Measurements from ENCODE around the gene TAS2R60.
"Not testable (repeated sequence)": the region's sequence is repeated elsewhere in the genome, so short reads cannot be mapped to it uniquely, and the experiment has no call there.

The TAS2R60 gene

DNA sequence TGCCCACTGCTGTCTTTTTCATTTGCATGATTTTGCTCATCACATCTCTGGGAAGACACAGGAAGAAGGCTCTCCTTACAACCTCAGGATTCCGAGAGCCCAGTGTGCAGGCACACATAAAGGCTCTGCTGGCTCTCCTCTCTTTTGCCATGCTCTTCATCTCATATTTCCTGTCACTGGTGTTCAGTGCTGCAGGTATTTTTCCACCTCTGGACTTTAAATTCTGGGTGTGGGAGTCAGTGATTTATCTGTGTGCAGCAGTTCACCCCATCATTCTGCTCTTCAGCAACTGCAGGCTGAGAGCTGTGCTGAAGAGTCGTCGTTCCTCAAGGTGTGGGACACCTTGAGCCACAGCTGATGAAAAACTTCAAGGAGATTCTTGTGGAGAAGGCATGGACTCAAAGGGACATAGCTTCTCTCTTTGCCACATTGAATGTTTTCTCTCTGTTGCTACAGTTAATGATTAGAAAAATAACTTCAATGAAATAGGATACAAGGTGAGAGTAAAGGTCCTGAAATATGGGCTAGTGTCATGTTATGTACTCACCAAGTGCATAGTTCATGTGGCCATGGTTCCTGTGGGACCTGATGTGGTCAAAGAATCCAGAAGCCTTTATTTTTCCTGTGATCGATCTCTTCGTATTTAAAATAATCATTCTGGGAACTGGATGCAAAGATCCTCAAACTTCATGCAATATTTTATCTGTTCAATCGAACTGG lies 970 bp downstream of the TAS2R60 start:
- no peak for DNase-seq

DNA sequence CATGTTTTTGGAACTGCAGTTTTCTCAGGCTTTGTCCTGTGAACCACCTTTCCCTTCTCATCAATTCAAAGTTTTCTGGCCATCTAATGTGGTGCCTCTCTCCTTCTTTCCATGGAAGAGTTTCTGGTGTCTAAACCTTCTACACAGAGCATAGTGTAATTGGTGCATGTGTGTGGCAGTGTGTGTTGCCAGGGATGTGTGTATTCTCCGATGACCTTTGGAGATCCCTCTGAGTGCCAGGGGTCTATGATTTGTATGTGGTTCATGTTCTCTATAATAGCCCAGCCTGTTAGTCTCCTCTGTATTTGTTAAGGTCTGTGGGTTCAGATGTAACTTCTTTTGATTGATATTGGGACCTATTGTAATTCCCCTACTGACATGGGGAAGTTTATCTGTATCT lies 1.5 kb downstream of the TAS2R60 start:
- DNase-seq, result no peak

DNA sequence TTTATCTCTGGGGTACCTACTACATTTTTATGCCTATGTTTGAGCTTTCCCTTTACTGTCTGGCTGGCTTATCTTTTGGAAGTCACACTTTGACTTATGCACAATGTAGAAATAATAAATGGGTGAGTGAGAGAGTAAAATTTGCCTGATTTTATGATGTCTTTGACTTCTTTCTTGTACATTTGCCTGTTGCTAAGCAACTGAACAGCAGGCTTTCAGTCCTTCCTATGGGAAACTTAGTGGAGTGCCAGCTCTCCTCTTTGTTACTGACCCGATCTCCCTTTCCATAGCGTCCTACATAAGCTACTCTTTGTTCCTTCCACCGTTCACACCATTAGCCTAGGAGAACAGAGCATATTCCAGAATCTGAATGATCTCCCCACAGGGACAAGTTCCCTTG lies 4.2 kb downstream of the TAS2R60 start:
- no peak for DNase-seq

DNA sequence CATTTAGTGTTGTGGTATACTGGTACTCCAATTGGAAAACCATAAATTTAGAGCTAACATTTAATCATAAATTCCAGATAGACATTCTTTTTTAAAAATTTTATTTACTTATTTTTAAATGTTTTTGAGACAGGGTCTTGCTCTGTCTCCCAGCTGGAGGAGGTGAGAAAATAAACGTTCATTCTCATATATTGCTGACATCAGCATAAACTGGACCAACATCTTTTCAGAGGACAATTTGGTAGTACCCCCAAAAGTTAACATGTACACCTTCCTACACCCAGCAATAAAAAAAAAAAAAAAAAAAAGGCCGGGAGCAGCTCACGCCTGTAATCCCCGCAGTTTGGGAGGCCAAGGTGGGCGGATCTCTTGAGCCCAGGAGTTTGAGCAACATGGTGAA lies 5.2 kb downstream of the TAS2R60 start:
- no peak for DNase-seq

DNA sequence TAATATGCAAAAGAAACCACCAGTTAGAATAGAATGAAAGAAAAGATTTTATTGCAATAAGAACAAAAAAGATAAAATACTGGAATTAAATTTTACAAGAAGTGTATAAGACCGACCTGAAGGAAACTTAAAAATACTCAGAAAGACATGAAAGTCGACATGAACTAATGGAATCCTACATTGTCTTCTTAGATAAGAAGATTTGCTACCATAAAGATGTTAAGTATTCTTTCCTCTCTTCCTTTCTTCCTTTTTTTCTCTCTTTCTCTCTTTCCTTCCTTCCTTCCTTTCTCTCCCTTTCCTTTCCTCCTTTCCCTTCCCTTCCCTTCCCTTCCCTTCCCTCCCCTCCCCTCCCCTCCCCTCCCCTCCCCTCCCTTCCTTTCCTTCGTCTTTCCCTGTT lies 6.5 kb downstream of the TAS2R60 start:
- DNase-seq, result no peak

DNA sequence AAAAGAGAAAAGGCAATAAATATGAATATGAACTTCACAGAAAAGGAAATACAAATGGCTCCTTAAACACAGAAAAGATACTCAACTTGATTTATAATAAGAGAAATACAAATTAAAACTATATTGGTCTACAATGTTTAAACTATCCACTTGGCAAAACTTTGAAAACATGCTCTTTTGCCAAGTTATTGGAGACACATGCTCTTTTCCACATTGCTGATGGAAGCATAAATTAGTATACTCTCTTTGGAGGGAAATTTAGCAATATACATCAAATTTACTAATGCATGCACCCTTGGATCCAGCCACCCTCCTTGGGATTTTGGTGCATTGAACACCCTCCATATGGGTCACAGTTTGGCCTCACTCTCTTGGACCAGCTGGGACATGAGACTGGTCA lies 7.9 kb downstream of the TAS2R60 start:
- no peak for DNase-seq

DNA sequence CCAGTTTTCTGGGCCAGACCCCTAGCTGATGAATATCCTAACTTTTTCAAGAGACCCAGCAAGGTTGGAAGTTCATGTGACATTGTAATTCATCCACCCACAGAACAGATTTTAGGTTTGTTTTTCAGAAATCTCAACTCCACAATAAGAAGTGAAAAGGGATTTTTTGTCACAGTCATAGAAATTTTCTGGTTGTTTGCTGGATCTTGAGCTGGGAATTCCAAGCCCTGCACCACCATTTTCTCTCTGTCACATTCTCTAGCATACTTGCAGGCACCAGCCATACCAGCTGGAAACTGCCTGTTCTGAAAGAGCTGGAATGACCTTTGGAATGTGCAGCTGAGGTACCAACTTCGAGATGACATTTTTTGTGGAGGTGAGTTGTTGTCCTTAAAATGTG lies 8.5 kb downstream of the TAS2R60 start:
- no peak for DNase-seq

DNA sequence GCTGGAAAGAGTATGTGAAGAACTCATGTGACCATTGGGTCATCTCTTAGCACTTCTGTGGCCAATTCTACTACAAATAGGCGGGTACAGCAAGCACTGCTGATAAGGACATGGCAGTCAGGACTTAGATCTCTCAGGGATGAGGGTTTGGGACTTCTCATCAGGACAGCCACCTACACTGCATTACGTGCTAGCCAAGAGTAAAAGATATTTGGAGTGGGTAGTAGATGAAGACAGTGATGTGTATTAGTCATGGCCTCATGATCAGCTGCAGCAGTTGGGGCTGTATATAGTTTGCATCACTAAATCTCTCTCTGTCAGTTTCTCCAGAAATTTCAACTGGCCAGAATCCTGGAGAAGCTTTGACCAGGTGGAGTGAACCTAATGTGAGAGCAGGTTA lies 9.2 kb downstream of the TAS2R60 start:
- no peak for DNase-seq

DNA sequence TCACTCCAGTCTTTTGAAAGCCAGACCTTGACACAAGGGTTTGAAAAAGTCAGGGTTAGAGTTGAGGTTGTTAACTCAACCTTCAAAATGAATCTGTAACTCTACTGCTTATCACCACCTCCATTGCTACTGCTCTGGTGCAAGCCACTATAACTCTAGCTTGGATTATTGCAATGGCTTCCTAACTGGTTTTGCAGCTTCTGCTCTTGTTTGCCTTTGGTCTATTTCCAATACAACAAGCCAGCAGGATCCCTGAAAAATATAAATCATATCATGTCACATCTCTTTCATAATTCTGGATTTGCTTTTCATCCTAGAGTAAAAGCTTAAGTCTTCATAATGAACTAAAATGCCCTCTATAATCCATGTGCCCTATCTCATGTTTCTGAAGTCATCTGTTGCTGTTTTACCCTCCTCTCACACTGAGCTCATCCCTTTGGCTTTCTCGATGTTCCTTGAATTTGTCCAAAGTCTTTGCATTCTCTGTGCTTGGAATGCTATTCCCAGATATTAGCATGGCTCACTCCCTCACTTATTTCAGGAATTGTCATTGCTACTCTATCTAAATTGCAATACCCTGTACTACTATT lies 10.9 kb downstream of the TAS2R60 start:
- DNase-seq, result no peak

DNA sequence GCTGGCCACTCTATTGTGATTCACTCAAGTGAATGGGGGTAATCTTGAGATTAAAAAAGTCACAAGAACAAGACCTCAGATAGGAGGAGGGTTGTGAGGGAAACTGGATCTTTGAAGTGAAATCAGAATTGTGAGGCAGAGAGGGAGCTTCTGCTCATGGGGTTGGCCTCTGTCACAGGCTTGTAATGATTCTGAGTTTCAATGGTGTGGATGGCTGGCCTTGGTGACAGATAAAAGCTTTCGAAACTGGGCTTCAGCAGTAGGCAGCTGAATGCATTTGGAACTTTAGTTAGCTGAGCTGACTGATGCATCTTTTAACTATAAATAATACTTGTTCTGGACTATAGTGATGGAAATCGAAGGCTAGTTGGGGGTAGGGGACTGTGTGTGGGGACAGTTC lies 12.2 kb downstream of the TAS2R60 start:
- DNase-seq, result no peak

DNA sequence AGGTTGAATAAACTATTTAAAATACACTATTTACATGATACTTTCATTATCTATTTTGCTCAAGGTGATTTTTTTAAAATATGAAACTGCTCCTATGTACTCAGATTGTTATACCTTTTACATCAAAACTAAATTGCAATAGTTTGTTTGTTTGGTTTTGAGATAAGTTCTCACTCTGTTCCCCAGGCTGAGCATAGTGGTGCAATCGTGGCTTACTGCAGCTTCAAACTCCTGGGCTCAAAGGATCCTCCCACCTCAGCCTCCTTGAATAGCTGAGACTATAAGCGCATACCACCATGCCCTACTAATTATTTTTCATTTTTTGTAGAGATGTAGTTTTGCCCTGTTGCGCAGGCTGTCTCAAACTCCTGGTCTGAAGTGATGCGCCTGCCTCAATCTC lies 12.7 kb downstream of the TAS2R60 start:
- DNase-seq, result no peak

DNA sequence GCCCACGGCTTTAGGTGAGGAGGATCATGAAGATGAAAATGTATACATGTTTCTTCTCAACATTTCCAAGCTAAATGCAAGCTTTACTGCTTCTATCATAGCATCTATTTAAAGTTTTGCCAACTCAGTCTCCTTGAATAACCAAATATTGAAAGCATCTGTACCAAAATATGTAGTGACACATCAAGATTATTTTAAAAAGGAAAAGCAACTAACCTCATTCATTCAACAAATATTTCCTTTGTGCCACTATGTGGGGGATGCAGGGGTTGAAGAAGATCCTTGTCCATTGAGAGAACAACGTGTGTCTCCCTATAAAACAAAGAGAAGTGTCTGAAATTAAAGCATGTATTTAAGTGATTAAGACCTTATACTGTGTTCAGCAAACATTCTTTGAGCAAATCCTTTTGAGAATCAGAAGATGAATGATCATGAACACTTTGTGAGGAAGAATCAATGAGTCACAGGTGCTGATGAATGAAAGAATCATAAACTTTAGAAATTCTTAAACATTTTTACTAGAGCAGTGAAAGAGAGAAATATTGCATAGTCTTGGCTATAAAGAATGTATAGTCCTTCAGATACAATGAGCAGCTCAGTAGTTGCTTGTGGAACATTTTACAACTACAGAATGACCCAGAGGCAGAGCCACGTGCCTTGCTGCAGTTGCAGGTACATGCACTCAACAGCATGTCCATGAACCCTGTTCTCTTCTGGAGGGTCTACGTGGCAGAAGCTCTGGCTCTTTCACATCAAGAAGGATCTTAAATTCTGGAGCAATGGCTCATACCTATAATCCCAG lies 13.9 kb downstream of the TAS2R60 start:
- peak; percentile 16 for DNase-seq

DNA sequence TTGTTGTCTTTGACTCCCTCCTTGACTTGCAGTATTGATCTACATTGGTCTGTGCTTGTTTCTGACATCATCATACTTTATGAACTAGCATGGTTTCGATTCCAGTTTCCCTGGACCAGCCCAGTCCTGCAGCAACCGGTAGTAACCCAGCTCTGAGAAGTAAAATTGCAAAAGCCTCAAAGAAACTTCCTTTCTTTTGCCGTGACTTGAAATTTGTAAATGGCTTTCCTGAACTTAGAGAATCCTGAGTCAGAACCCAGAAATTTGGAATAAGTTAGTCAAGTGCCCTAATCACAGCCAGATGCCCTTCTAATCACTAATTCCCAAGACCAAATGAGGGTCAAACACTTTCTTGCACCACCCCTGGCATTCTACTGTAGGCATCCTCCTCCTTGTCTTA lies 15.0 kb downstream of the TAS2R60 start:
- DNase-seq, result peak; percentile 44

DNA sequence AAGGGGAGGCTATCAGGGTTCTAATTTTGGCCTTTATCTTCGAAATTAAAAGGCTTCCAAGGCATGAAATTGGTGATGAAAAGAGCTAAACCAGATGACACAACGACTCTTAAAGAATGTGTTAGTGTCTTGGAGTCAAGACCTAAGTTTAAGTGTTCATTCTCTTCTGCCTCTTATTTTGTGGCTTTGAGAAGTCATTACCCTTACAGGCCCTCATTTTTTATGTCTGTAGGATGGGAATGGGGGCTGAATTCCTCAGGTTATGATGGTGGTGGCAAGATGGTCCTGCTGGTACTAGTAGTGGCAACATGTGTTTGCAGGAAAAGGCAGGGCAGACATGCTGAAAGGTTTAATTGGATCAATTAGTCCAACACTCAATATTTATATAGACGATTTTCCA lies 15.4 kb downstream of the TAS2R60 start:
- no peak for DNase-seq

DNA sequence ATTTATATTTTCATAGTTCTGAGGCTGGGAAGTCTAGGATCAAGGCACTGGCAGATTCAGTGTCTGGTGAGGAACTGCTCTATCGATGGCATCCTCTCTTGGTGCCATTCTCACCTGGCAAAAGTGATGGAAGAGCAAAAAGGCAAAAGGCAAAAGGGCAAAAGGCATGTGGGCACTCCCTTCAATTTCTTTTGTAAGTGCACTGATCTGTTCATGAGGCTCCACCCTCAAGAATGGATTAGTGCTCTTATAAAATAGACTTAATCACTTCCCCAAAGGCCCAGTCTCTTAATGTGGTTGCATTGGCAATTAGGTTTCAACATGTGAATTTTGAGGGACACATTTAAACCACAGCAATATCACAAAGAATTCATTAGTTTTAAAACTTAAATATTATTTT lies 16.1 kb downstream of the TAS2R60 start:
- no peak for DNase-seq

DNA sequence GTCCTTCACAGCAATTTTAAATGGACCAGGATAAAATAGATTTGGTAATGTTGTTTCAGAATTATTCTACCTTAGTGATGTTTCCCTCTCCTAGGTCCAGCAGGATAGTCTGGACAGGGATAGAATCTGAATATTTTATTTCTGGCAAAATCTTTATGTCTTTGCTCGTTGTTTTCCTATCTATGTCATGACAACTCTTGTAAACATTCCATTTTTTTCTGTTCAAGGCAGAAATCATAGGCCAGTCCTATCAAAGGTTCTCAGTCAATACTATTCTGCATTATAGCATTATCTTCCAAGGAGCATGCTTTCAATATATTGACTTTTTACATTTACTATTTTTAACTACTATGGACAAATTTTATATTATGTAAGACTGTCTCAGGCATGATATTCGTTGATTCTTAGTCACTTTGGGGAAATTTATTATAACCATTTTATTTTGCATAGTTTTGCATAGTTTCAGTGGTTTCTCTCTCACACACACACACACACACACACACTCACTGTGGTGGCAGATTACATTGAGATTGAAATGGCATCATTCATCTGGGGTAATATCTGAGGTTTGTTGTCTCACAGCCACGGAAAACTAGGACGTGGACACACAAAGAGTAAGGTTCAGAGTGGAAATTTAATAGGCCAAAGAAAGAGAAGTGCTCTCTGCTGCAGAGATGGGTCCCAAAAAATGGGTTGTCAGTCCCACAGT lies 17.2 kb downstream of the TAS2R60 start:
- DNase-seq, result no peak

DNA sequence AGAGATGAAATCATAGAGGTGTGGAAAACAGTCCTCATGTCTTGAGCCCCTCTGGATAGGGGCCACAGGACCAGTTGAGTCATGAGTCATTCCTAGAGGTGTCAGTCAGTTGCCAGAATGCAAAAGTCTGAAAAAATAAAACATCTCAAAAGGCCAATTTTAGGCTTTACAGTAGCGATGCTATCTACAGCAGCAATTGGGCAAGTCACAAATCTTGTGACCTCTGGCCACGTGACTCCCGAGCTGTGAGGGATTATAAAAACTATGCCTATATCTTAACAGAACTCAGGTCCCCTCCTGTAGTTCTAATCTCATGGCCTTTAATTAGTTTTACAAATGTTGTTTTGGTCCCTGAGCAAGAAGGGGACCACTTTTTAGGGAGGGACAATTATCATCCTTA lies 18.8 kb downstream of the TAS2R60 start:
- no peak for DNase-seq

DNA sequence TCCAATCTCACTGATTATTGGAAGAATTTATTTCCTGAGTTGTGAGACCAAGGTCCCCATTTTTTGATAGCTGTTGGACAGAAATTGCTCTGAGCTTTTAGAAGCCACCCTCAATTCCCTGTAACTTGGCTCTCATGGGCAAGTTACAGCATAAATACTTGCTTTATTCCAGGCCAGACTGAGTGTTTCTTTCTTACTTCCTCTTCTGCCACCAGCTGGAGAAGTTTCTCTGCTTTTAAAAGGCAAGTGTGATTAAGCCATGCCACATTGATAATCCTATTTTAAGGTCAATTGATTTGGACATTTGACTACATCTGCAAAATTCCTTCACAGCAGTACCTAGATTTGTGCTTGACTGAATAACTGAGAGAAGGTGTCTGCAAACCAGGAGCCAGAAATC lies 20.3 kb downstream of the TAS2R60 start:
- no peak for DNase-seq

DNA sequence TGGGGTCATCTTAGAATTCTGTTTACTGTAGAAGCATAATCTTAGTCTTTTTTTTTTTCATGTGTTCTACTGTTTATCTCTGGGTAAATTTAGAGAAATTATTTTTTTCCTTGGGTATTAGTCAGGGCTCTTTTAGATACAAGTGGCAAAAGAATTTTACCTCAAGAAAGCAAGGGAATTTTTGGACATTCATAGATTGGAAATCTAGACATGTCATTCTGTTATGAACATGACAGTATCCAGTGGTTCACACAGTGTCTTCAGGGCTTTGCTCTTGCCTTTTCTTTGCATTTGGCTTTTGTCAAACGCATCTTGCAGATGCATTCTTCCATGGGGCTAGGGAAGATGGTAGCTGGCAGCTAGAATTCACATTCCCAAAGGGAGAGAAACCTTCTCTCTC lies 20.7 kb downstream of the TAS2R60 start:
- DNase-seq, result no peak

DNA sequence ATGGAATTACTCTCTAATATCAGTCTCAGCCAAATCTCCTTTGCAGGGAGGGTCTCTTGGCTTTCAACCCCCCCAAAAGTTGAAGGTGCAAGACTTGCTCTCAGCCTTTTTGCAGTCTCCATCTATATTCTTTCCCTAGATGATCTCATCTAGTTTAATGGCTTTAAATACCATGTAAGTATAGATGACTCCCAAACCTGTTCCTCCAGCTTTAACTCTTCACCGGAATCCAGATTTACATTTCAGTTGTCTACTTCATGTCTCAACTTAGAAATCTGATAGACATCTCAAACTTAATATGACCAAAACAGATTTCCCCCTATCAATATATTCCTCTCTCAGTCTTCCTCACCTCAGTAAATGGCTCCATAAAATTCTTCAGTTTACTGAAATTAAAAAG lies 24.5 kb downstream of the TAS2R60 start:
- no peak for DNase-seq

DNA sequence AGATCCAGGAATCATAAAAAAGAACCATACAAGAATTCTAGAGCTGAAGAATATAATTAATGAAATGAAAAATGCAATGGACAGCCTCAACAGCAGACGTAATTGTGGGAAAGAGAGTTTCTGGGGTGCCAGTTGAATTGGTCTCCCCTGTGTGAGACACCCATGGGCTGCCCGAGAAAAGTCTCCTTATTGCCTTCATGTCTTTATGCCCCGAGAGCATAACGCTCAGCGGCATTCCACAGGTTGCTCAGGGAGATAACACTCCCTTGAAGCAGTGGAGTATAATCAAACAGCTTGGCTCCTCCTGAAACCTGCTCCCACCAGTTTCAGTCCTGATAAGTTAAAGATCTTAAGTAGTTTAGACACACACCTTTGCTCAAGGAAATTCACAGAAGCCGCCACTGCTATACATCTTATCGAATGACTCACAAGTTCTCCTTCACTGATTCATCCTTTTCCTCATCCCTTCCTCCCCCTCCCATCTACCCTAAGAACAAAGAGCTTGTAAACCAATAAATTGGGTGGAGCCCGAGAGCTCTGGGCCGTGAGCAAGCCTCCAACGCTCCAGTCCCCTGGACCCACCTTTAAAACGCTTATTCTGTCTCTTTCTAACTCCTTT lies 28.9 kb downstream of the TAS2R60 start:
- DNase-seq, result not testable (repeated sequence)

DNA sequence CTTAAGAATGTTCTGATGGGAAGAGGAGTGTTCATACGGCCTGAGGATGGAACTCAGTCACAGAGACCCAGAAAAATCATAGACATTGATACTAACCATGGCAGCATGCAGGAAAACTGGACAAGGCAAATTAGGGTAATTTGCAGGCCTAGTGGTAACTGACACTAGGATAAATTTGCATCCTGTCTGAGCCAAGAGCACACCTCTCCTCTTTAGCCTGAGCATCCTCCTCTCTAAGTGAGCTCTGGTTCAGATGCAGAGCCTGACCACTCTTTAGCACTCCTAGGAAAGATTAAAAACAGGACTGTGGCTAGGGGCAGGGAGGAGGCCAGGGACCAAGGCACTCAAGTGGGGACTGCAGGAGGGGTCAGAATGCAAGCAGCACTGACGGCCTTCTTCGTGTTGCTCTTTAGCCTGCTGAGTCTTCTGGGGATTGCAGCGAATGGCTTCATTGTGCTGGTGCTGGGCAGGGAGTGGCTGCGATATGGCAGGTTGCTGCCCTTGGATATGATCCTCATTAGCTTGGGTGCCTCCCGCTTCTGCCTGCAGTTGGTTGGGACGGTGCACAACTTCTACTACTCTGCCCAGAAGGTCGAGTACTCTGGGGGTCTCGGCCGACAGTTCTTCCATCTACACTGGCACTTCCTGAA lies 34.4 kb downstream of the TAS2R60 start, which contains the start of gene TAS2R41:
Gene TAS2R41, plus strand, starts transcription at position 373 of the 650 bp plus-strand sequence. Its CDS starts 0 bp downstream, at position 373.
- DNase-seq, result no peak

Measured in amniotic stem cell (primary cell).